Right lobe of liver (tissue), 6 donors: ENCODE measurements around the gene CD226. TPM values are rescaled to one million over a fixed set of nuclear protein-coding genes. Genes with fewer than 3 reads are reported as not detected.
A peak's percentile ranks its signal among the peaks of the same experiment; 100 is the strongest.

Source experiments
- ATAC-seq, 4 donors: fragments of 200-7000 bp; cut with Tn5 transposase; one replicate each; pipeline ENCODE4 v1.9.1; 2020; ENCODE audit warnings: mild to moderate bottlenecking in 4 of 4, moderate library complexity in 4 of 4
- DNase-seq, 3 donors: peaks; one replicate each; pipeline ENCODE4 v3.0.0-alpha.2; 2020
- H3K27ac ChIP-seq, 3 donors: fragments of 200-600 bp; one replicate each; pipeline ENCODE4 v1.8.0; 2022
- H3K27me3 ChIP-seq, 2 donors: fragments of 200-600 bp; one replicate each; pipeline ENCODE4 v1.8.0; 2022
- H3K36me3 ChIP-seq, 4 donors: fragments of 200-600 bp; sonication (generic) in 1 of 4; one replicate each; pipeline versions ENCODE4 v1.5.1 to v1.8.0; 2017 to 2022; ENCODE audit warnings: control low read depth in 1 of 4
- H3K4me1 ChIP-seq, 4 donors: fragments of 200-600 bp; sonication (generic) in 1 of 4; one replicate each; pipeline versions ENCODE4 v1.5.1 to v1.8.0; 2017 to 2022; ENCODE audit warnings: control low read depth in 1 of 4
- H3K4me3 ChIP-seq, 3 donors: fragments of 200-600 bp; one replicate each; pipeline ENCODE4 v1.8.0; 2022
- H3K9me3 ChIP-seq, 4 donors: fragments of 200-600 bp; sonication (generic) in 1 of 4; one replicate each; pipeline versions ENCODE4 v1.5.1 to v1.8.0; 2017 to 2022; ENCODE audit warnings: control low read depth in 1 of 4
- POLR2A ChIP-seq: fragments of 450-650 bp; IDR thresholded peaks from one replicate; pipeline ENCODE4 v1.6.1; 2017; ENCODE audit warnings: antibody characterized with exemption, mild to moderate bottlenecking
- WGBS: methylation state at CpG from one replicate; pipeline ENCODE4 v1.1.6; 2018; ENCODE audit warnings: low coverage, low lambda C conversion rate; ENCODE audit not compliant: insufficient coverage; ENCODE audit errors: missing lambda C conversion rate; 5-methylcytosine and 5-hydroxymethylcytosine counted together
- intact Hi-C, 2 donors: fragments of 100-400 bp; cut with DNase I; formaldehyde crosslinking; loops; one replicate each; pipeline versions ENCODE4 v1.11.2 to v1.14.1; 2022
- total RNA-seq, 6 experiments: library from RNA; depleted of rRNA in 2 of 6; stranded (reverse); fragments of >200 nt in 2 of 6; fragmentation: NEBNext Ultra II Directional in 3 of 6; extraction: Animal tissue kit (Norgen Biotek cat#: 25700) in 3 of 6; gene quantifications; one replicate each; pipeline versions ENCODE4 v1.1.0 to v1.2.4, GENCODE V29; 2016 to 2023
- TF ChIP-seq, protein P1 (sequence below), 4 donors: fragments of 200-600 bp in 3 of 4; fragments of 450-650 bp in 1 of 4; IDR thresholded peaks; one replicate each; pipeline versions ENCODE4 v1.5.1 to v1.8.0; 2016 to 2022; ENCODE audit warnings: antibody characterized with exemption in 4 of 4, mild to moderate bottlenecking in 2 of 4
- donor health status: DM: no; HTN: yes; CAD: no.
- donor health status: DM: no; HTN: no; CAD: no.
- donor health status: DM: no; HTN: no; CAD: no.
- donor health status: DM: no; HTN: yes; CAD: no.
- donor health status: DM: no; HTN: yes; CAD: no.

The CD226 gene
- total RNA-seq, 6 experiments from 2014 or later = 0.68 to 3.8 (median 2.1) TPM

DNA sequence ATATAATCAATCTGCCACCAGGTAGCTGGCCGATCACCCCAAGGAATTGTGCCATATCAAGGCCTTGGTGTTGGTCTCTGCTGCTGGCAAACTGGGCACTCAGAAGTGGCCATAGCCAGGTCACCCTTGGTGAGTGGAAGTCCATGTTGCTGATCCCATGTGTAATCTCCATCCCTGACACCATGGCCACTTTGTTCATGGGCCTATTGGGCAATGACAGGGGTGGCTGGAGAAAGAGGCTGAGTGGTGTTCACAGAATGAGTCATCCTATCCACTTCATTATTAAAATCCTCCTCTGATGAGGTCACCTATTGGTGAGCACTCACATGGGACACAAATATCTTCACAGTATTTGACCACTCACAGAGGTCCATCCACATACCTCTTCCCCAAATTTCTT, 26.7 kb upstream of the CD226 start:
- ATAC-seq (no peak), DNase-seq (no peak)
- TF ChIP-seq POLR2A = no peak
- TF ChIP-seq, protein P1, sequence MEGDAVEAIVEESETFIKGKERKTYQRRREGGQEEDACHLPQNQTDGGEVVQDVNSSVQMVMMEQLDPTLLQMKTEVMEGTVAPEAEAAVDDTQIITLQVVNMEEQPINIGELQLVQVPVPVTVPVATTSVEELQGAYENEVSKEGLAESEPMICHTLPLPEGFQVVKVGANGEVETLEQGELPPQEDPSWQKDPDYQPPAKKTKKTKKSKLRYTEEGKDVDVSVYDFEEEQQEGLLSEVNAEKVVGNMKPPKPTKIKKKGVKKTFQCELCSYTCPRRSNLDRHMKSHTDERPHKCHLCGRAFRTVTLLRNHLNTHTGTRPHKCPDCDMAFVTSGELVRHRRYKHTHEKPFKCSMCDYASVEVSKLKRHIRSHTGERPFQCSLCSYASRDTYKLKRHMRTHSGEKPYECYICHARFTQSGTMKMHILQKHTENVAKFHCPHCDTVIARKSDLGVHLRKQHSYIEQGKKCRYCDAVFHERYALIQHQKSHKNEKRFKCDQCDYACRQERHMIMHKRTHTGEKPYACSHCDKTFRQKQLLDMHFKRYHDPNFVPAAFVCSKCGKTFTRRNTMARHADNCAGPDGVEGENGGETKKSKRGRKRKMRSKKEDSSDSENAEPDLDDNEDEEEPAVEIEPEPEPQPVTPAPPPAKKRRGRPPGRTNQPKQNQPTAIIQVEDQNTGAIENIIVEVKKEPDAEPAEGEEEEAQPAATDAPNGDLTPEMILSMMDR (IDR thresholded peaks at IDR 0.05) = no peak
- Histone ChIP-seq H3K4me1 (peaks cover 0 to 3% (median 0%) of the 10 kb centered on the region in 4 donors), H3K9me3 (peaks cover 0 to 5% (median 0%) of the 10 kb centered on the region in 4 donors), H3K4me3 (no peak overlapping the region), H3K27me3 (no peaks in the 10 kb centered on the region), H3K27ac (no peak overlapping the region), H3K36me3 (no peaks in the 10 kb centered on the region)
- no CpG with 5 or more reads among the region's 1 CpG for WGBS
- intact Hi-C loops = no loop called here

DNA sequence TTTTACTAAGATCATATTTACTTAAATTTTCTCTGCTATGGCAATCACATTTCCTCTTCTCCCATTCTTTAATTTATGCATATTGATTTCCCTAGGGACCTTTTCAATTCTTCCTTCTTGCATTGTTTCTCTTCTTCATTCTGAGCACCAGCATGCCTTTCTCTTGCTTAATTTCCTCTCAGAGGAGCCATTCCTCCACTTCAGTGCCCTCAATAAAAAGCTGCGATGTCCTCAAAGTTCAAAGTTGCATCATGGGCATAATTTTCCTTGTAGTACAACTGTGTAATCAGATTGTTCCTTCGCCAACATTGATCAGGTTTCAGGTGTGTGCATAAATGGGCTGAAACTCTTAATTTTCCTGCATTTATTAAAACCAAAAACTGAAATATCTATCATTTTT, 21.8 kb upstream of the CD226 start:
- no peak overlapping the region for H3K27ac ChIP-seq
- H3K4me1 ChIP-seq = peaks cover 0 to 3% (median 0%) of the 10 kb centered on the region in 4 donors
- H3K36me3 ChIP-seq = no peaks in the 10 kb centered on the region
- ATAC-seq = peak in 1 of 4 donors; percentile 46
- intact Hi-C loops = no loop called here
- 28% methylated on average over 2 of the region's 2 CpGs for WGBS
- H3K4me3 ChIP-seq = no peak overlapping the region
- no peak for DNase-seq
- H3K9me3 ChIP-seq = peaks cover 0 to 5% (median 0%) of the 10 kb centered on the region in 4 donors
- H3K27me3 ChIP-seq = no peaks in the 10 kb centered on the region
- no peak for TF ChIP-seq POLR2A
- TF ChIP-seq, protein P1 (IDR thresholded peaks at IDR 0.05) = no peak

DNA sequence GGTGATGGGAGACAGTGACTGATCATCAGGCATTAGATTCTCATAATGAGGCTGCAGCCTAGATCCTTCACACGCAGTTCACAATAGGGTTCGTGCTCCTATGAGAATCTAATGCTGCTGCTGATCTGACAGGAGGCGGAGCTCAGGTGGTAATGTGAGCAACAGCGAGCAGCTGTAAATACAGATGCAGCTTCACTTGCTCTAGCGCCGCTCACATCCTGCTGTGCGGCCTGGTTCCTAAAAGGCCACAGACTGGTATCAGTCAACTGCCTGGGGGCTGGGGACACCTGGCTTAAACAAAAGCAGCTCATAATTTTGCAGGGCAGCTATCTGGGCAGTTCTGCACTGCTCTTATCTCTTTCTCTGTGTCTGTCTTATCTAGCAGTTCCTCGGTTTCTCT, 20.4 kb upstream of the CD226 start:
- Histone ChIP-seq H3K27me3 (no peaks in the 10 kb centered on the region), H3K9me3 (peaks cover 0 to 5% (median 0%) of the 10 kb centered on the region in 4 donors), H3K36me3 (no peaks in the 10 kb centered on the region), H3K4me1 (peaks cover 0 to 3% (median 0%) of the 10 kb centered on the region in 4 donors), H3K27ac (no peak overlapping the region), H3K4me3 (no peak overlapping the region)
- no peak for TF ChIP-seq POLR2A
- TF ChIP-seq, protein P1 (IDR thresholded peaks at IDR 0.05) = no peak
- 77% methylated on average over 3 of the region's 8 CpGs for WGBS
- intact Hi-C loops = no loop called here
- ATAC-seq (no peak), DNase-seq (no peak)

DNA sequence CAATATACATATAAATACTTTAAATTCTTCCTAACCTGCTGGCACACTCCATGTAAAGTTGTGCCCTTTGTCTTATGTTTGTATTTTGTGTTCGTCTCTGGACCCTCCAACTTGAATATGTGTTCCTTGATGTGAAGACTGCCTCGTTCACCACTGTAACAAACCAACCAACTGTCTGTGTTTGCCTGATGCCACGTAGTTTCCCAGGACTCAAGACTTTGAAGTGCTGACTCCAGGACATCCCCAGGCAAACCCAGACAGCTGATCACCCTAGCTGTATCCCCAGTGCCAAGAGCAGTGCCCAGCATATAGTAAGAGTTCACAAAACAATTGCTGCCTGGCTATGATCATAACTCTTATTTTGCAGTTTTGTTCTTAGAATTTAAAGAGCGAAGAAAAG, 15.5 kb upstream of the CD226 start:
- Histone ChIP-seq H3K27ac (no peak overlapping the region), H3K4me3 (no peak overlapping the region), H3K27me3 (no peaks in the 10 kb centered on the region), H3K9me3 (no peaks in the 10 kb centered on the region), H3K36me3 (no peaks in the 10 kb centered on the region), H3K4me1 (no peaks in the 10 kb centered on the region)
- 89% methylated on average over 4 of the region's 4 CpGs for WGBS
- DNase-seq (no peak), ATAC-seq (no peak)
- TF ChIP-seq POLR2A = no peak
- TF ChIP-seq, protein P1 (IDR thresholded peaks at IDR 0.05) = no peak
- intact Hi-C loops = no loop called here

DNA sequence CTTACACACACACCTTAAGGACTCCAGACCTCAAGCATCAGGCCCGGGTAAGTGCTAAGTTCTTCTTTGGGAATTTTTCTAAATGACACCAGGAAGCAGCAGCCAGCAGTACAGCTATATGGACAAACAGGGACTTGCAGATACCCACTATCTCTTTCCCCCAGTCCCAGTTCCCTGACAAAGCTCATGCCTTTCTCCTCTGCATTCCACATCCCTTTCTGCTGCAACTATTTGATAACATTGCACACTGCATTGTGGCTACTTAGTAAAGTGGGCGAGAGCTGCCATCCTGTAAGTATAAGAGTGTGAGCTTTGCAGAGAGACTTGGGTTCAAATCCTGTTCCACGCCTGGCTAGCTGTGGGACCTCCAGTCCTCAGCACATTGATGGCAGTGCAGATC, 14.0 kb upstream of the CD226 start:
- ATAC-seq = no peak
- Histone ChIP-seq H3K4me1 (no peaks in the 10 kb centered on the region), H3K36me3 (no peaks in the 10 kb centered on the region), H3K4me3 (no peak overlapping the region), H3K9me3 (no peaks in the 10 kb centered on the region), H3K27me3 (no peaks in the 10 kb centered on the region), H3K27ac (no peak overlapping the region)
- TF ChIP-seq, protein P1 (IDR thresholded peaks at IDR 0.05) = no peak
- TF ChIP-seq POLR2A = no peak
- intact Hi-C loops = no loop called here
- WGBS = 69% methylated on average over 2 of the region's 3 CpGs
- no peak for DNase-seq
